Measurements from ENCODE around the gene DLX2. TPM values are rescaled to one million over a fixed set of nuclear protein-coding genes. Genes with fewer than 3 reads are reported as not detected.

The DLX2 gene
- polyA plus RNA-seq, 1 donor from 2014 or later, result 7.7 TPM

DNA sequence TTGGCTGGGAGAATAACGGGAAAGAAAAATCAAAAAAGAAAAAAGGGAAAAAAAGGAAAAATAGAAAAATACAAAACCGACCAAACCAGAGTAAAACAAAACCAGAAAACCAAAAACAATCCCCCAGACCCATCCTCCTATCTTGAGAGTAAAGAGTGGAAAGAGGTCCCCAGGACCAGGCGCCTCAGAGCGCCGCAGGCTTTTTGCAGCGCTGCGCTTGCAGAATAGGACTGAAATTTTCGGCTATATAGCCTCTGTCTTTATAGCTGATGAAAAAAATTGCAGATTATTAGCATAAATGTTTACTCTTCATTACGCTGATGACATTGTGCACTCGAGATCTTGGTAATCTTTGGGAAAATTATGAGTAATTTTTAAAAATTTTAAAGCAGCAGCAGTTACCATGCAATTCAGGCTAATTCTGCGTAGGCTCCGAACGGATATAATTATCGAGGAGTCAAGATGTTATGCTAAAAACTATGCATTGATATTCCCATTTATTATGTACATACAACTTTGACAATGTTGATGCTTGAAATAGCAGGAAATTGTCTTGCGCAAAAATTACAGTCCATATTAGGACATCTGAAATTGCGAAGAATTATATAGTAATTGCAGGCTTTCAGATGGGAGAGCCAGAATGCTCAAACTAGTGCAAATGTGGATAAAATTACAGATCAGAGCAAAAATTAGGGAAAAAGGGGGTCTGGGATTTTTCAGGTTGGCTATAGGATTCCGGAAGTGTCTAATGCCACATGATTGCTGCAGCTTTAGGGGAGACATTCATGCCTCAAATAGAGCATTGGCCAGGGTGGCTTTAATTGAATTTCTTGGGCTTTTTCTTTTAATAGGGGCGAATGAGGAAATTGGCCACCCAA lies 9.0 kb downstream of the DLX2 start:
- H3K9me2 ChIP-seq (ENCODE audit: insufficient read depth, low read length), result no peaks in the 10 kb centered on the region
- no peaks in the 10 kb centered on the region for H3K9me3 ChIP-seq (ENCODE audit: low read length)
- peaks cover 11% of the 10 kb centered on the region for H3K27me3 ChIP-seq (ENCODE audit: insufficient read depth, low read depth, low read length)
- H3K4me3 ChIP-seq (ENCODE audit: low read length), result peak overlapping the region; percentile 85
- TF ChIP-seq EZH2 (IDR thresholded peaks at IDR 0.05; ENCODE audit: borderline replicate concordance, insufficient read depth, low read length, poor library complexity, severe bottlenecking) (no peak), POLR2AphosphoS5 (IDR thresholded peaks at IDR 0.05) (peak; percentile 62)
- TF ChIP-seq, protein P1, sequence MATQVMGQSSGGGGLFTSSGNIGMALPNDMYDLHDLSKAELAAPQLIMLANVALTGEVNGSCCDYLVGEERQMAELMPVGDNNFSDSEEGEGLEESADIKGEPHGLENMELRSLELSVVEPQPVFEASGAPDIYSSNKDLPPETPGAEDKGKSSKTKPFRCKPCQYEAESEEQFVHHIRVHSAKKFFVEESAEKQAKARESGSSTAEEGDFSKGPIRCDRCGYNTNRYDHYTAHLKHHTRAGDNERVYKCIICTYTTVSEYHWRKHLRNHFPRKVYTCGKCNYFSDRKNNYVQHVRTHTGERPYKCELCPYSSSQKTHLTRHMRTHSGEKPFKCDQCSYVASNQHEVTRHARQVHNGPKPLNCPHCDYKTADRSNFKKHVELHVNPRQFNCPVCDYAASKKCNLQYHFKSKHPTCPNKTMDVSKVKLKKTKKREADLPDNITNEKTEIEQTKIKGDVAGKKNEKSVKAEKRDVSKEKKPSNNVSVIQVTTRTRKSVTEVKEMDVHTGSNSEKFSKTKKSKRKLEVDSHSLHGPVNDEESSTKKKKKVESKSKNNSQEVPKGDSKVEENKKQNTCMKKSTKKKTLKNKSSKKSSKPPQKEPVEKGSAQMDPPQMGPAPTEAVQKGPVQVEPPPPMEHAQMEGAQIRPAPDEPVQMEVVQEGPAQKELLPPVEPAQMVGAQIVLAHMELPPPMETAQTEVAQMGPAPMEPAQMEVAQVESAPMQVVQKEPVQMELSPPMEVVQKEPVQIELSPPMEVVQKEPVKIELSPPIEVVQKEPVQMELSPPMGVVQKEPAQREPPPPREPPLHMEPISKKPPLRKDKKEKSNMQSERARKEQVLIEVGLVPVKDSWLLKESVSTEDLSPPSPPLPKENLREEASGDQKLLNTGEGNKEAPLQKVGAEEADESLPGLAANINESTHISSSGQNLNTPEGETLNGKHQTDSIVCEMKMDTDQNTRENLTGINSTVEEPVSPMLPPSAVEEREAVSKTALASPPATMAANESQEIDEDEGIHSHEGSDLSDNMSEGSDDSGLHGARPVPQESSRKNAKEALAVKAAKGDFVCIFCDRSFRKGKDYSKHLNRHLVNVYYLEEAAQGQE (IDR thresholded peaks at IDR 0.05; ENCODE audit: borderline replicate concordance), result no peak
- H3K36me3 ChIP-seq (ENCODE audit: insufficient read depth, low read length), result no peaks in the 10 kb centered on the region
- H3K27ac ChIP-seq (ENCODE audit: low read length), result peak overlapping the region; percentile 93
- peaks cover 76% of the 10 kb centered on the region for H3K79me2 ChIP-seq (replicated peaks; ENCODE audit: insufficient read depth, low read length)
- H4K20me1 ChIP-seq (ENCODE audit: insufficient read depth), result no peaks in the 10 kb centered on the region
- no peak overlapping the region for H2AFZ ChIP-seq (ENCODE audit: low read depth, low read length)
- peaks cover 5% of the 10 kb centered on the region for H3F3A ChIP-seq (ENCODE audit: insufficient read depth, low read length, poor library complexity, severe bottlenecking)
- peak overlapping the region; percentile 78 for H3K4me2 ChIP-seq (ENCODE audit: low read length)
- H3K9ac ChIP-seq (ENCODE audit: low read length), result peak overlapping the region; percentile 92

GRCh38 chr2:172092716-172093415 lies 9.8 kb downstream of the DLX2 start:
- TF ChIP-seq, protein P2, sequence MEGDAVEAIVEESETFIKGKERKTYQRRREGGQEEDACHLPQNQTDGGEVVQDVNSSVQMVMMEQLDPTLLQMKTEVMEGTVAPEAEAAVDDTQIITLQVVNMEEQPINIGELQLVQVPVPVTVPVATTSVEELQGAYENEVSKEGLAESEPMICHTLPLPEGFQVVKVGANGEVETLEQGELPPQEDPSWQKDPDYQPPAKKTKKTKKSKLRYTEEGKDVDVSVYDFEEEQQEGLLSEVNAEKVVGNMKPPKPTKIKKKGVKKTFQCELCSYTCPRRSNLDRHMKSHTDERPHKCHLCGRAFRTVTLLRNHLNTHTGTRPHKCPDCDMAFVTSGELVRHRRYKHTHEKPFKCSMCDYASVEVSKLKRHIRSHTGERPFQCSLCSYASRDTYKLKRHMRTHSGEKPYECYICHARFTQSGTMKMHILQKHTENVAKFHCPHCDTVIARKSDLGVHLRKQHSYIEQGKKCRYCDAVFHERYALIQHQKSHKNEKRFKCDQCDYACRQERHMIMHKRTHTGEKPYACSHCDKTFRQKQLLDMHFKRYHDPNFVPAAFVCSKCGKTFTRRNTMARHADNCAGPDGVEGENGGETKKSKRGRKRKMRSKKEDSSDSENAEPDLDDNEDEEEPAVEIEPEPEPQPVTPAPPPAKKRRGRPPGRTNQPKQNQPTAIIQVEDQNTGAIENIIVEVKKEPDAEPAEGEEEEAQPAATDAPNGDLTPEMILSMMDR (IDR thresholded peaks at IDR 0.05; ENCODE audit: poor library complexity, severe bottlenecking), result no peak
- TF ChIP-seq, protein P1 (IDR thresholded peaks at IDR 0.05; ENCODE audit: borderline replicate concordance), result peak; percentile 31
- Histone ChIP-seq H4K20me1 (ENCODE audit: insufficient read depth) (no peaks in the 10 kb centered on the region), H3K9me3 (ENCODE audit: low read length) (no peaks in the 10 kb centered on the region), H3K4me3 (ENCODE audit: low read length) (peak overlapping the region; percentile 85), H3K36me3 (ENCODE audit: insufficient read depth, low read length) (no peaks in the 10 kb centered on the region), H3K27me3 (ENCODE audit: insufficient read depth, low read depth, low read length) (peaks cover 11% of the 10 kb centered on the region), H2AFZ (ENCODE audit: low read depth, low read length) (no peak overlapping the region), H3K9me2 (ENCODE audit: insufficient read depth, low read length) (no peaks in the 10 kb centered on the region), H3K4me2 (ENCODE audit: low read length) (peak overlapping the region; percentile 78), H3F3A (ENCODE audit: insufficient read depth, low read length, poor library complexity, severe bottlenecking) (peaks cover 3% of the 10 kb centered on the region), H3K79me2 (replicated peaks; ENCODE audit: insufficient read depth, low read length) (peaks cover 76% of the 10 kb centered on the region), H3K27ac (ENCODE audit: low read length) (peak overlapping the region; percentile 93), H3K9ac (ENCODE audit: low read length) (peak overlapping the region; percentile 92)

All from neural cell (in vitro differentiated cells).